SU-DHL-6 (cell line): ENCODE results near the gene KRT222.

Experiments
- H2AFZ ChIP-seq: fragments of 200-600 bp; sonication (generic); 2 replicates; pipeline ENCODE4 v1.6.1; 2014; ENCODE audit warnings: low read depth, mild to moderate bottlenecking, moderate library complexity, mixed read lengths, antibody characterized with exemption, low read length; ENCODE audit not compliant: severe bottlenecking
- H3F3A ChIP-seq: fragments of 200-600 bp; shearing (Covaris generic); 2 replicates; pipeline ENCODE4 v1.6.0; 2016; ENCODE audit warnings: antibody characterized with exemption, mild to moderate bottlenecking; ENCODE audit not compliant: insufficient read depth
- H3K27ac ChIP-seq: fragments of 200-600 bp; sonication (generic); 2 replicates; pipeline ENCODE4 v1.5.1; 2016; ENCODE audit warnings: low read depth, mild to moderate bottlenecking, low read length, moderate library complexity, mixed read lengths
- H3K27me3 ChIP-seq: fragments of 200-600 bp; sonication (generic), shearing (Covaris generic); 2 replicates; pipeline ENCODE4 v1.6.0; 2014; ENCODE audit warnings: mild to moderate bottlenecking, low read length
- H3K36me3 ChIP-seq: fragments of 200-600 bp; sonication (generic); 2 replicates; pipeline ENCODE4 v1.6.1; 2014; ENCODE audit warnings: mild to moderate bottlenecking, low read length, mixed read lengths
- H3K4me2 ChIP-seq: fragments of 300-600, 200-600 bp; shearing (Covaris generic), sonication (generic); 2 replicates; pipeline ENCODE4 v1.6.0; 2014; ENCODE audit warnings: low read length, low read depth, mild to moderate bottlenecking; ENCODE audit not compliant: poor library complexity, severe bottlenecking
- H3K4me3 ChIP-seq: fragments of 200-600 bp; sonication (generic); 2 replicates; pipeline ENCODE4 v1.5.1; 2014; ENCODE audit warnings: antibody characterized with exemption, low read length, mild to moderate bottlenecking, mixed read lengths; ENCODE audit not compliant: insufficient read depth, poor library complexity, severe bottlenecking
- H3K79me2 ChIP-seq: fragments of 200-600 bp; sonication (generic); 2 replicates; pipeline ENCODE4 v1.6.1; 2014; ENCODE audit warnings: mild to moderate bottlenecking, low read length, moderate library complexity; ENCODE audit not compliant: insufficient read depth
- H3K9ac ChIP-seq: fragments of 200-600 bp; sonication (generic); 2 replicates; pipeline ENCODE4 v1.7.0; 2014; ENCODE audit warnings: mild to moderate bottlenecking, low read length
- H3K9me2 ChIP-seq: fragments of 200-600 bp; sonication (generic); replicated peaks from 2 replicates; pipeline ENCODE4 v1.6.1; 2014; ENCODE audit warnings: low read length; ENCODE audit not compliant: insufficient read depth
- H3K9me3 ChIP-seq: fragments of 200-600 bp; sonication (generic); 2 replicates; pipeline ENCODE4 v1.6.1; 2014; ENCODE audit warnings: low read length, mixed read lengths; ENCODE audit not compliant: insufficient read depth
- H4K20me1 ChIP-seq: fragments of 200-600 bp; sonication (generic); 2 replicates; pipeline ENCODE4 v1.6.1; 2014; ENCODE audit warnings: low read depth, mild to moderate bottlenecking, antibody characterized with exemption, low read length, moderate library complexity, mixed read lengths
- EZH2phosphoT487 ChIP-seq: fragments of 200-600 bp; sonication (generic), shearing (Covaris generic); conservative IDR thresholded peaks from 2 replicates; pipeline ENCODE4 v1.6.1; 2018; ENCODE audit warnings: mild to moderate bottlenecking, antibody characterized with exemption, low read length, moderate library complexity, mixed read lengths
- TF ChIP-seq, protein P1 (sequence below): fragments of 200-600 bp; sonication (generic); IDR thresholded peaks from one replicate; pipeline ENCODE4 v1.5.1; 2017; ENCODE audit warnings: antibody characterized with exemption, mild to moderate bottlenecking, low read length, moderate library complexity; ENCODE audit not compliant: insufficient read depth, poor library complexity, severe bottlenecking

Gene KRT222

DNA sequence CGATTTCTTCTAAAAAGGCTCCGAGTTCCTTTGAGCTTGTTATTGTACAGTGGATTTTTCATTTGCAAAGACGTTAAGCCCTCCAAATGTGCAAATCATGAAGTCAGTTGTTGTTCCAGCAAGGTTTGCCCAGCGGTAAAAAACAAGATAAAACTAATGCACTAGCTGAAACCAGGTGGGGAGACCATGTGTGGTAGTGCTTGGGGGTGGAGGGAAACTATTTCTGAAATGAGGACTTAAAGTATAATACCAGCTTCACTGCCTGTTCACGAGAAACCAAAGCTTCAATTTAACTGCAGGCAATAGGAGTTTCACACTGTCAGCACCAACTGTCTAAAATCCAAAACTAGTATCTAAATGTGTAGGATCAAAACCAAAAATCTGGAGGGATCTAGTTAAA is 39.7 kb downstream of the KRT222 start:
- no peak overlapping the region for H3K4me3 ChIP-seq
- TF ChIP-seq, protein P1, sequence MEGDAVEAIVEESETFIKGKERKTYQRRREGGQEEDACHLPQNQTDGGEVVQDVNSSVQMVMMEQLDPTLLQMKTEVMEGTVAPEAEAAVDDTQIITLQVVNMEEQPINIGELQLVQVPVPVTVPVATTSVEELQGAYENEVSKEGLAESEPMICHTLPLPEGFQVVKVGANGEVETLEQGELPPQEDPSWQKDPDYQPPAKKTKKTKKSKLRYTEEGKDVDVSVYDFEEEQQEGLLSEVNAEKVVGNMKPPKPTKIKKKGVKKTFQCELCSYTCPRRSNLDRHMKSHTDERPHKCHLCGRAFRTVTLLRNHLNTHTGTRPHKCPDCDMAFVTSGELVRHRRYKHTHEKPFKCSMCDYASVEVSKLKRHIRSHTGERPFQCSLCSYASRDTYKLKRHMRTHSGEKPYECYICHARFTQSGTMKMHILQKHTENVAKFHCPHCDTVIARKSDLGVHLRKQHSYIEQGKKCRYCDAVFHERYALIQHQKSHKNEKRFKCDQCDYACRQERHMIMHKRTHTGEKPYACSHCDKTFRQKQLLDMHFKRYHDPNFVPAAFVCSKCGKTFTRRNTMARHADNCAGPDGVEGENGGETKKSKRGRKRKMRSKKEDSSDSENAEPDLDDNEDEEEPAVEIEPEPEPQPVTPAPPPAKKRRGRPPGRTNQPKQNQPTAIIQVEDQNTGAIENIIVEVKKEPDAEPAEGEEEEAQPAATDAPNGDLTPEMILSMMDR, result no peak
- TF ChIP-seq EZH2phosphoT487, result no peak
- peaks cover 25% of the 10 kb centered on the region for H3K36me3 ChIP-seq
- H2AFZ ChIP-seq, result no peak overlapping the region
- no peak overlapping the region for H3K4me2 ChIP-seq
- H3K9me3 ChIP-seq, result no peaks in the 10 kb centered on the region
- H3K9me2 ChIP-seq, result no peaks in the 10 kb centered on the region
- H4K20me1 ChIP-seq, result no peaks in the 10 kb centered on the region
- H3K27me3 ChIP-seq, result no peaks in the 10 kb centered on the region
- H3K27ac ChIP-seq, result no peak overlapping the region
- peaks cover 11% of the 10 kb centered on the region for H3F3A ChIP-seq
- no peaks in the 10 kb centered on the region for H3K79me2 ChIP-seq
- no peak overlapping the region for H3K9ac ChIP-seq

DNA sequence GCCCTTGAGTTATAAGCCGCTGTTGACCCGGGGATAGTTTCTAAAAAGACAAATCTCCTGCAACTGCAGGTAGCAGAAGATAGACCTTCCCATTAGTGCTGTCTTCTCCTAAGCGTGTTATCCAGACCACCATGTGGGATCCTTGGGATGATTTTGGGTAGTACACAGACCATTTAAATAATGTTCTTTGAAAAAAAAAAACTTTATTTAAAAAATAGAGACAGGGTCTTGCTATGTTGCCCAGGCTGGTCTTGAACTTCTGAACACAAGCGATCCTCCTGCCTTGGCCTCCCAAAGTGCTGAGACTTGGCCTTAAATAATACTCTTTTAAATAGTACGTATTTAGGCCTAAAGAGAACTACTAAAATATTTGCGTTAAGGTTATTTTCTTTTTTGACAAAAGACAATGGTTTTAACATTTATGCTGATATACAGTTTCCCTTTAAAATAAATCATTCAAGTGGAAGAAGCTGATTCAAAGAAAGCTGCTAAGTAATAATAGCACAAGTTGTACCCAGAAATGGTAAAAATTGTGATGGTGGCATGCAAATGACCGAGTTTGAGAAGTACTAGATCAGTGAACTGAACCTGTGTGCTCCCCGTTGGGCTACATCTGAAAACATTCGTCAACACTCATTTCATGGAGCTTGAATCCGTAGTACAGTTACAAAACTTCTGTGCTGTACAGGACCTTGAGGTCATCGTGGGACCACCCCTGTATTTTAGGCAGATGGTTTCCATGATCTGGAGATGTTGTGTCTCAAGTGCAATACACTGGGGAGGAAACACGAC is 41.4 kb downstream of the KRT222 start:
- Histone ChIP-seq H3K9me2 (no peaks in the 10 kb centered on the region), H3K9me3 (no peaks in the 10 kb centered on the region), H3K79me2 (no peaks in the 10 kb centered on the region), H3K9ac (no peak overlapping the region), H3K4me3 (no peak overlapping the region), H3K27ac (no peak overlapping the region), H2AFZ (no peak overlapping the region), H4K20me1 (no peaks in the 10 kb centered on the region), H3K36me3 (peaks cover 10% of the 10 kb centered on the region; the same call in 1 of the 2 replicates), H3K4me2 (no peak overlapping the region), H3K27me3 (no peaks in the 10 kb centered on the region), H3F3A (peaks cover 11% of the 10 kb centered on the region)
- TF ChIP-seq, protein P1, result no peak
- no peak for TF ChIP-seq EZH2phosphoT487

DNA sequence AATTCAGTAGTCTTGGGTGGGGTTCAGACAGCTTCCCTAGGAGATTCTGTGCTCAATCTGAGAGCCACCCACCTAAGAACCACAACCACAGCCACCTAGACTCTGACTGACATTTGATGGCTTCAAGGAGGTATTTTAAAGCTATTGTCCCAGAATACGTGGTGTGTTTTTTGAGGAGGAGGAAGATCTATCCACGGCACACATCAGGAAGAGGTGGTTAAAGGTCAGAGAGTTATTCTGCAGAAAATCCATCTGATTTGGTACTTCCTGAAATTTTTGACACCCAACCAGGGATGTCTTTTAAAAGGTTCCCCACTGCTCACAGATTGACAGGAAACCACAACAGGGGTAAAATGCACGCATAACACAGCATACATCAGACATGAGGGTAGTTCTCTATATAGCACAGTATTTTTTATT is 42.5 kb downstream of the KRT222 start:
- Histone ChIP-seq H3K27me3 (no peaks in the 10 kb centered on the region), H3K79me2 (no peaks in the 10 kb centered on the region), H3K9me3 (no peaks in the 10 kb centered on the region), H3F3A (peaks cover 11% of the 10 kb centered on the region; the same call in 1 of the 2 replicates), H3K36me3 (0 out of 2 replicates have a peak, but pooled peaks cover 1% of the 10 kb centered on the region), H3K27ac (no peak overlapping the region), H2AFZ (no peak overlapping the region), H3K4me3 (no peak overlapping the region), H4K20me1 (no peaks in the 10 kb centered on the region), H3K9ac (no peak overlapping the region), H3K4me2 (no peak overlapping the region), H3K9me2 (no peaks in the 10 kb centered on the region)
- TF ChIP-seq, protein P1, result no peak
- no peak for TF ChIP-seq EZH2phosphoT487
